OCI-LY7 (cell line): ENCODE data around the gene SCN5A. TPM values are rescaled to one million over a fixed set of nuclear protein-coding genes. Genes with fewer than 3 reads are reported as not detected.

Experiments
- BruUV-seq: library from RNA; stranded (reverse); fragments of 400-500 nt; replicated peaks from 2 replicates; lab custom pipeline; 2021; lab: Mats Ljungman, UMichigan
- CTCF ChIA-PET: fragments of 300-600 bp; sonication (Branson Sonifier 250); formaldehyde crosslinking; loops from one replicate; lab custom pipeline; 2022; ENCODE audit warnings: antibody characterized with exemption; ENCODE audit not compliant: unreplicated experiment; lab: Charles Lee
- POLR2A ChIA-PET: fragments of 300-600 bp; sonication (Branson Sonifier 250); formaldehyde crosslinking; loops from one replicate; lab custom pipeline; 2022; ENCODE audit warnings: antibody characterized with exemption; lab: Charles Lee
- DNase-seq: peaks from one replicate; pipeline ENCODE4 v3.0.0-alpha.2; 2015; ENCODE audit warnings: low spot score
- H2AFZ ChIP-seq: fragments of 200-600 bp; sonication (generic), shearing (Covaris generic); 2 replicates; pipeline ENCODE4 v1.6.1; 2014; ENCODE audit warnings: mild to moderate bottlenecking, antibody characterized with exemption, low read length, moderate library complexity
- H3K27ac ChIP-seq: fragments of 200-600 bp; sonication (generic); 2 replicates; pipeline ENCODE4 v1.5.1; 2014; ENCODE audit warnings: mixed run types, low read depth, mild to moderate bottlenecking, moderate library complexity, low read length, inconsistent platforms; ENCODE audit not compliant: poor library complexity, severe bottlenecking
- H3K36me3 ChIP-seq: fragments of 200-600 bp; sonication (generic); 2 replicates; pipeline ENCODE4 v1.6.1; 2014; ENCODE audit warnings: mild to moderate bottlenecking, antibody characterized with exemption, low read length, moderate library complexity, mixed read lengths; ENCODE audit not compliant: insufficient read depth
- H3K4me1 ChIP-seq: fragments of 200-600 bp; sonication (generic); 2 replicates; pipeline ENCODE4 v1.5.1; 2014; ENCODE audit warnings: mild to moderate bottlenecking, low read length; ENCODE audit not compliant: insufficient read depth, poor library complexity, severe bottlenecking
- H3K4me2 ChIP-seq: fragments of 200-600 bp; sonication (generic); 2 replicates; pipeline ENCODE4 v1.6.1; 2014; ENCODE audit warnings: mild to moderate bottlenecking, low read length
- H3K4me3 ChIP-seq: fragments of 200-600 bp; sonication (generic); 2 replicates; pipeline ENCODE4 v1.5.1; 2014; ENCODE audit warnings: mild to moderate bottlenecking, low read depth, low read length; ENCODE audit not compliant: poor library complexity, severe bottlenecking
- H3K79me2 ChIP-seq: fragments of 200-600 bp; sonication (generic); 2 replicates; pipeline ENCODE4 v1.6.1; 2016; ENCODE audit warnings: low read depth, mild to moderate bottlenecking, low read length, moderate library complexity, mixed read lengths; ENCODE audit not compliant: insufficient read depth
- H3K9me2 ChIP-seq: fragments of 200-600 bp; sonication (generic); 2 replicates; pipeline ENCODE4 v1.6.1; 2016; ENCODE audit warnings: mild to moderate bottlenecking, low read length, mixed read lengths; ENCODE audit not compliant: insufficient read depth
- H3K9me3 ChIP-seq: fragments of 200-600 bp; sonication (generic); 2 replicates; pipeline ENCODE4 v1.6.1; 2014; ENCODE audit warnings: mild to moderate bottlenecking, mixed run types, low read length, mixed read lengths
- H4K20me1 ChIP-seq: fragments of 200-600 bp; sonication (generic); 2 replicates; pipeline ENCODE4 v1.6.1; 2014; ENCODE audit warnings: mild to moderate bottlenecking, antibody characterized with exemption, low read length, moderate library complexity, mixed read lengths; ENCODE audit not compliant: insufficient read depth
- EZH2phosphoT487 ChIP-seq: fragments of 200-600 bp; sonication (generic); IDR thresholded peaks from 2 replicates; pipeline ENCODE4 v1.6.1; 2018; ENCODE audit warnings: low read depth, borderline replicate concordance, mild to moderate bottlenecking, mixed run types, antibody characterized with exemption, low read length, moderate library complexity, mixed read lengths
- intact Hi-C: fragments of 100-400 bp; cut with micrococcal nuclease; formaldehyde crosslinking; loops from one replicate; pipeline ENCODE4 v1.10.0; 2022; ENCODE audit not compliant: unreplicated experiment
- total RNA-seq, 2 experiments: library from RNA; depleted of rRNA in 1 of 2; stranded (reverse); fragments of >200 nt in 1 of 2; shearing (Covaris generic) in 1 of 2; gene quantifications; 2 replicates each; pipeline ENCODE4 v1.2.3, GENCODE V29; 2014 to 2022
- TF ChIP-seq, protein P1 (sequence below): fragments of 200-600 bp; sonication (generic); conservative IDR thresholded peaks from 2 replicates; pipeline ENCODE4 v1.5.1; 2014; ENCODE audit warnings: mild to moderate bottlenecking, antibody characterized with exemption, low read length, moderate library complexity, mixed read lengths

Gene SCN5A
- total RNA-seq, 2 experiments from 2014 or later, result not detected

DNA sequence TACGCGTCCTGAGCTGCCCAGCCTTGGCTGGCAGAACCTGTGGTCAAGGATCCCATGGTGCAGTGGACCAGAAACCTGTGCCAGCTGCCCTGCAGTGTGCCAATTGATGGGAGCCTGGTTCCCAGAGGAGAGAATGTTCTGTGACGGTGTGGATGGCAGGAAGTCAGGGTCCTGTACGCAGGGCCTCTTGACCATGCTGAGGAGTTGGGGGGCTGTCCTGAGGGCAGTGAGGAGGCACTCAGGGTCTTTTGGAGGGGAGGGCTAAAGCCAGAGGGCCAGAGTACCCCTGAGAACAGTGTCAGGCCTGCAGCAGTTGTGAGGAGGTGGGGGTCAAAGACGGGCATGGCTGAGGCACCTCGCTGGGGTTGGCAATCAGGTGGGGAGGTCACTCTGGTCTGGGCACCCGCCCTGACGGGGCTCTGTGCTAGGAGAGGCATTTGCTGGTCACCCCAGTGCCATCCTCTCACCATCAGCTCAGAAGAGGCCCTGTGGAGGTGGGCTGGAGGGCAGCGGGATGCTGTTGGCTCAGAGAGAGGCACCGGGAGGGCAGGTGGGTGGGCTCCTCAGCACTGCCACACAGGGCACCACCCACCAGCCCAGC lies 61.0 kb downstream of the SCN5A start:
- Histone ChIP-seq H3K4me2 (no peak overlapping the region), H3K27ac (no peak overlapping the region), H3K4me3 (no peak overlapping the region), H3K4me1 (no peaks in the 10 kb centered on the region), H2AFZ (no peak overlapping the region), H3K9me3 (no peaks in the 10 kb centered on the region), H3K79me2 (no peaks in the 10 kb centered on the region), H3K36me3 (no peaks in the 10 kb centered on the region), H3K9me2 (no peaks in the 10 kb centered on the region), H4K20me1 (no peaks in the 10 kb centered on the region)
- DNase-seq, result no peak
- intact Hi-C loops, result no loop called here
- TF ChIP-seq EZH2phosphoT487, result no peak
- TF ChIP-seq, protein P1, sequence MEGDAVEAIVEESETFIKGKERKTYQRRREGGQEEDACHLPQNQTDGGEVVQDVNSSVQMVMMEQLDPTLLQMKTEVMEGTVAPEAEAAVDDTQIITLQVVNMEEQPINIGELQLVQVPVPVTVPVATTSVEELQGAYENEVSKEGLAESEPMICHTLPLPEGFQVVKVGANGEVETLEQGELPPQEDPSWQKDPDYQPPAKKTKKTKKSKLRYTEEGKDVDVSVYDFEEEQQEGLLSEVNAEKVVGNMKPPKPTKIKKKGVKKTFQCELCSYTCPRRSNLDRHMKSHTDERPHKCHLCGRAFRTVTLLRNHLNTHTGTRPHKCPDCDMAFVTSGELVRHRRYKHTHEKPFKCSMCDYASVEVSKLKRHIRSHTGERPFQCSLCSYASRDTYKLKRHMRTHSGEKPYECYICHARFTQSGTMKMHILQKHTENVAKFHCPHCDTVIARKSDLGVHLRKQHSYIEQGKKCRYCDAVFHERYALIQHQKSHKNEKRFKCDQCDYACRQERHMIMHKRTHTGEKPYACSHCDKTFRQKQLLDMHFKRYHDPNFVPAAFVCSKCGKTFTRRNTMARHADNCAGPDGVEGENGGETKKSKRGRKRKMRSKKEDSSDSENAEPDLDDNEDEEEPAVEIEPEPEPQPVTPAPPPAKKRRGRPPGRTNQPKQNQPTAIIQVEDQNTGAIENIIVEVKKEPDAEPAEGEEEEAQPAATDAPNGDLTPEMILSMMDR, result no peak
- no TSS peak for BruUV-seq
- ChIA-PET CTCF (no interaction called here), POLR2A (no interaction called here)

DNA sequence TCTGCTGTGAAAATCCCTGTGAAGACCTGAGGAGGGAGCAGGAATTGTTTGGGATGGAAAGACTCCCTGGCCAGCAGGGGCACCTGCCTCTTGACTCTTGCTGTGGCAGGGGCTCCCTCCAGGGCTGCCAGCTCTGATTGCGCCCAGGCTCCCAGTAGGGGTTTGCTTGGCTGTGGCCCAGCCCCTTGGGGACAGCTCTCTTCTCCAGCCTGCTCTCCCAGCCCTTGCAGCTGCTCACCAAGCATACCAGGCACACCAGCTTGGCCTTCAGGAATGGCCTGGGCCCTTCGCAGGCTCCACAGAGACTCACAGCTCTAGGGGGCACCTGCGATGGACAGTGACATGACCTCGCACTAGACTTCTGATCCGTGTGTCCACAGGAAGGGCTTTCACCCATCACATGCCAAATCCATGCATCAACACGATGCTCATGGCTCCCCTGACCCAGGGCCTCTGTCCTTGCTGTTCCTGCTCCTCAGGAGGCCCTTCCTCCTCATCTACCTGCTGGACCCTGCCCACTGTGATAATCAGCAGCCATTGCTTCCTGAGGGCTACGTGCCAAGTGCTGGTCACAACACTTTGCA lies 61.8 kb downstream of the SCN5A start:
- no peaks in the 10 kb centered on the region for H3K9me2 ChIP-seq
- ChIA-PET POLR2A (no interaction called here), CTCF (no interaction called here)

More for the DNA sequence above, 61.8 kb downstream of the SCN5A start:
- Histone ChIP-seq H2AFZ (no peak overlapping the region), H4K20me1 (no peaks in the 10 kb centered on the region), H3K4me2 (no peak overlapping the region), H3K9me3 (no peaks in the 10 kb centered on the region), H3K79me2 (no peaks in the 10 kb centered on the region), H3K36me3 (no peaks in the 10 kb centered on the region), H3K4me3 (no peak overlapping the region), H3K4me1 (no peaks in the 10 kb centered on the region), H3K27ac (no peak overlapping the region)
- BruUV-seq, result no TSS peak
- intact Hi-C loops, result no loop called here
- no peak for DNase-seq
- TF ChIP-seq EZH2phosphoT487, result no peak
- TF ChIP-seq, protein P1, result no peak
